SJCRH30 (cell line): Measurements from ENCODE around the gene ARHGEF19. TPM values are rescaled to one million over a fixed set of nuclear protein-coding genes. Genes with fewer than 3 reads are reported as not detected.

Experiments
- DNase-seq, 2 experiments: peaks; one replicate each; pipeline ENCODE4 v3.0.0-alpha.2; 2015 to 2020
- H3K27ac ChIP-seq: fragments of 250-450 bp; sonication (Bioruptor Pico); 2 replicates; pipeline ENCODE4 v1.5.1; 2020; ENCODE audit warnings: mild to moderate bottlenecking, moderate library complexity
- H3K27me3 ChIP-seq: fragments of 250-450 bp; sonication (Bioruptor Pico); 2 replicates; pipeline ENCODE4 v1.5.1; 2020; ENCODE audit warnings: mild to moderate bottlenecking, moderate library complexity
- H3K36me3 ChIP-seq: fragments of 250-450 bp; sonication (Bioruptor Pico); 2 replicates; pipeline ENCODE4 v1.5.1; 2020; ENCODE audit warnings: mild to moderate bottlenecking, moderate library complexity
- H3K4me1 ChIP-seq: fragments of 250-450 bp; sonication (Bioruptor Pico); 2 replicates; pipeline ENCODE4 v1.5.1; 2020; ENCODE audit warnings: mild to moderate bottlenecking, moderate library complexity
- H3K4me3 ChIP-seq: fragments of 250-450 bp; sonication (Bioruptor Pico); 2 replicates; pipeline ENCODE4 v1.5.1; 2020; ENCODE audit warnings: mild to moderate bottlenecking, moderate library complexity
- H3K9me3 ChIP-seq: fragments of 250-450 bp; sonication (Bioruptor Pico); replicated peaks from 2 replicates; pipeline ENCODE4 v1.5.1; 2020; ENCODE audit warnings: mild to moderate bottlenecking, moderate library complexity
- total RNA-seq: library from RNA; depleted of rRNA; stranded (reverse); fragments of >200 nt; shearing (Covaris generic); gene quantifications from 2 replicates; pipeline ENCODE4 v1.2.3, GENCODE V29; 2014; rRNA removed

The ARHGEF19 gene
- total RNA-seq, 1 experiment from 2014 or later = 9.9 TPM

GRCh38 chr1:16153999-16154673 lies 58.3 kb downstream of the ARHGEF19 start:
- no peaks in the 10 kb centered on the region for H3K27me3 ChIP-seq
- H3K4me1 ChIP-seq = peaks cover 63% of the 10 kb centered on the region
- H3K36me3 ChIP-seq = peaks cover 20% of the 10 kb centered on the region
- H3K4me3 ChIP-seq = peak overlapping the region; percentile 90
- peak; percentile 95 to 97 for DNase-seq
- peak overlapping the region; percentile 64 for H3K27ac ChIP-seq
- no peaks in the 10 kb centered on the region for H3K9me3 ChIP-seq

GRCh38 chr1:16153096-16153998 lies 59.1 kb downstream of the ARHGEF19 start:
- H3K36me3 ChIP-seq = peaks cover 28% of the 10 kb centered on the region
- peak; percentile 54 to 73 for DNase-seq
- peak overlapping the region; percentile 64 for H3K27ac ChIP-seq
- peak overlapping the region; percentile 90 for H3K4me3 ChIP-seq
- H3K4me1 ChIP-seq = peaks cover 58% of the 10 kb centered on the region
- no peaks in the 10 kb centered on the region for H3K9me3 ChIP-seq
- no peaks in the 10 kb centered on the region for H3K27me3 ChIP-seq

- DNase-seq = peak in 1 of 2 experiments; percentile 59
- Histone ChIP-seq H3K4me1 (peaks cover 54% of the 10 kb centered on the region), H3K36me3 (peaks cover 36% of the 10 kb centered on the region), H3K4me3 (peak overlapping the region; percentile 90), H3K27ac (peak overlapping the region; percentile 64), H3K27me3 (no peaks in the 10 kb centered on the region), H3K9me3 (no peaks in the 10 kb centered on the region)
Measured at GRCh38 chr1:16152481-16153087, 59.9 kb downstream of the ARHGEF19 start.

GRCh38 chr1:16151995-16152384 lies 60.5 kb downstream of the ARHGEF19 start:
- Histone ChIP-seq H3K27ac (peak overlapping the region; percentile 62), H3K36me3 (peaks cover 42% of the 10 kb centered on the region), H3K4me1 (peaks cover 54% of the 10 kb centered on the region), H3K27me3 (no peaks in the 10 kb centered on the region), H3K9me3 (no peaks in the 10 kb centered on the region), H3K4me3 (peak overlapping the region; percentile 10; the same call in 1 of the 2 replicates)
- DNase-seq = peak in 1 of 2 experiments; percentile 63

- Histone ChIP-seq H3K27me3 (no peaks in the 10 kb centered on the region), H3K36me3 (peaks cover 45% of the 10 kb centered on the region), H3K27ac (peak overlapping the region; percentile 62), H3K4me3 (peak overlapping the region; percentile 10; the same call in 1 of the 2 replicates), H3K4me1 (peaks cover 54% of the 10 kb centered on the region), H3K9me3 (no peaks in the 10 kb centered on the region)
- peak; percentile 95 to 98 for DNase-seq
Measured at GRCh38 chr1:16151196-16151994, 61.1 kb downstream of the ARHGEF19 start.

- Histone ChIP-seq H3K36me3 (peaks cover 45% of the 10 kb centered on the region), H3K9me3 (no peaks in the 10 kb centered on the region), H3K27ac (peak overlapping the region; percentile 62)
Measured at GRCh38 chr1:16150508-16150907, 61.9 kb downstream of the ARHGEF19 start.

GRCh38 chr1:16149702-16150488 lies 62.6 kb downstream of the ARHGEF19 start:
- Histone ChIP-seq H3K4me1 (peaks cover 66% of the 10 kb centered on the region), H3K9me3 (no peaks in the 10 kb centered on the region), H3K36me3 (peaks cover 45% of the 10 kb centered on the region), H3K27ac (no peak overlapping the region), H3K27me3 (no peaks in the 10 kb centered on the region), H3K4me3 (no peak overlapping the region)
- no peak for DNase-seq

More at GRCh38 chr1:16150508-16150907, 61.9 kb downstream of the ARHGEF19 start:
- Histone ChIP-seq H3K27me3 (no peaks in the 10 kb centered on the region), H3K4me3 (no peak overlapping the region), H3K4me1 (peaks cover 60% of the 10 kb centered on the region)
- no peak for DNase-seq

- DNase-seq = no peak
- Histone ChIP-seq H3K36me3 (peaks cover 51% of the 10 kb centered on the region), H3K9me3 (no peaks in the 10 kb centered on the region), H3K4me1 (peaks cover 73% of the 10 kb centered on the region), H3K27ac (no peak overlapping the region), H3K4me3 (no peak overlapping the region), H3K27me3 (no peaks in the 10 kb centered on the region)
Measured at GRCh38 chr1:16149146-16149545, 63.3 kb downstream of the ARHGEF19 start.

GRCh38 chr1:16148329-16149092 lies 63.9 kb downstream of the ARHGEF19 start:
- Histone ChIP-seq H3K4me3 (no peak overlapping the region), H3K27ac (no peak overlapping the region), H3K36me3 (peaks cover 55% of the 10 kb centered on the region)

More at GRCh38 chr1:16148329-16149092, 63.9 kb downstream of the ARHGEF19 start:
- DNase-seq = no peak
- H3K27me3 ChIP-seq = no peaks in the 10 kb centered on the region
- H3K9me3 ChIP-seq = no peaks in the 10 kb centered on the region
- H3K4me1 ChIP-seq = peaks cover 76% of the 10 kb centered on the region

Other genes starting within 250 kb of the ARHGEF19 start
- gene ZBTB17, start 236.6 kb downstream of the ARHGEF19 start, total RNA-seq = 27.1 and 34.9 TPM in 2 replicates
- gene SRARP, start 208.4 kb downstream of the ARHGEF19 start, total RNA-seq = not detected in 2 replicates
- gene HSPB7, start 194.6 kb downstream of the ARHGEF19 start, total RNA-seq = 81.4 and 83.9 TPM in 2 replicates
- gene CLCNKA, start 190.6 kb downstream of the ARHGEF19 start, total RNA-seq = 0.42 TPM in 1 of 2 replicates, not detected in the other
- 0.08 TPM in 1 of 2 replicates, not detected in the other for gene CLCNKB, start 168.9 kb downstream of the ARHGEF19 start, total RNA-seq
- gene FAM131C, start 139.0 kb downstream of the ARHGEF19 start, total RNA-seq = 0.10 TPM in 1 of 2 replicates, not detected in the other
- 55.0 and 57.3 TPM in 2 replicates for gene EPHA2, start 56.6 kb downstream of the ARHGEF19 start, total RNA-seq
- 1.3 and 1.9 TPM in 2 replicates for gene CPLANE2, start 24.5 kb upstream of the ARHGEF19 start, total RNA-seq
- 21.3 and 26.5 TPM in 2 replicates for gene FBXO42, start 139.8 kb upstream of the ARHGEF19 start, total RNA-seq
- gene SZRD1, start 154.6 kb upstream of the ARHGEF19 start, total RNA-seq = 113 and 115 TPM in 2 replicates
- gene SPATA21, start 224.8 kb upstream of the ARHGEF19 start, total RNA-seq = 0.05 TPM in 1 of 2 replicates, not detected in the other
- gene NECAP2, start 228.1 kb upstream of the ARHGEF19 start, total RNA-seq = 44.0 and 45.7 TPM in 2 replicates